HG03108 (cell line): ENCODE results near the gene ZNF8.
"Not testable (repeated sequence)": the region's sequence is repeated elsewhere in the genome, so short reads cannot be mapped to it uniquely, and the experiment has no call there.

Source experiments
- ATAC-seq: cut with Tn5 transposase; IDR thresholded peaks from one replicate; pipeline ENCODE4 v1.9.1; 2021; ENCODE audit warnings: moderate library complexity; ENCODE audit not compliant: unreplicated experiment

ZNF8 gene

DNA sequence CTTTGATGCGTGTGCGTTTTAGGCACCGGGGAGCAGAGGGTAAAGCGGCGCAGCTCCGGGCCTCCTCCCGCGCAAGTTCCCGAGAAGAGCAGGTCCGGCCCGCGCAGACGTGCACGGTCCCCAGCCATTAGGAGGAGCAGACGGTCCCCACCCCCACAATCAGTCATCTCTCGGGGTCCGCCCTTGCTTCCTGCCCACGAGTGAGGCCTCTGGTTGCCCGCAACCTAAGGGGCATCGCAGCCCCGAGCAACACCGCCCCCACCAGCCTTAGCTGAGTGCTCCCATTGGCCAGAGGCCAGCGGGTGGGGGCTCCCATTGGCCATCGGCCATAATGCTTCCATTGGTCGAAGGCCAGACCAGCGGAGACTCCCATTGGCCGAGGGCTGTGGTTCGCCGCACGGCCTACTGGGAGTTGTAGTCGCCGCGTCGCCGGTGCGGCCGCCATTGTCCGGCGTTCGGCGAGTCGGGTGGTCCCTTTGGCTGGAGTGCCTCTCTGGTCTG is at the start of gene ZNF8:
ZNF8 (plus strand) TSS at position 415 of the 501 bp plus-strand sequence. CDS start 127 bp downstream, outside the sequence.
- ATAC-seq: peak; percentile 97

DNA sequence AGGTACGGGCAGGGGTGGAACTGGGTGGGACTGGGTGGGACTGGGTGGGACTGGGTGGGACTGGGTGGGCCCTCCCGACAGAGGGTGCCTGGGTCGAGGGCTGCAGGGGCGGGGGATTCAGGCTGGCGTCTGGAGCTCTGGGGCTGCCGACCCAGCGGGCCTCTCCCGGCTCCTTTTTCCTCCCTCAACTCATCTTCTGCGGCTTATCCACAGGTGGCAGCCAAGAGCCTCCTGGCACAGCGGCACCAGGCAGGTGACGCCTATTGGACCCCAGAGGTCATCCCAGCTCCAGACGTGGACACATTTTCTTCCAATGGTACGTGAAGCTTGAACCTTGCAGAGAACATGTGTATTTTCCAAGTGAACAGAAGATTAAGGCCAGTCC is 49.5 kb upstream of the ZNF8 start:
- ATAC-seq: no peak

DNA sequence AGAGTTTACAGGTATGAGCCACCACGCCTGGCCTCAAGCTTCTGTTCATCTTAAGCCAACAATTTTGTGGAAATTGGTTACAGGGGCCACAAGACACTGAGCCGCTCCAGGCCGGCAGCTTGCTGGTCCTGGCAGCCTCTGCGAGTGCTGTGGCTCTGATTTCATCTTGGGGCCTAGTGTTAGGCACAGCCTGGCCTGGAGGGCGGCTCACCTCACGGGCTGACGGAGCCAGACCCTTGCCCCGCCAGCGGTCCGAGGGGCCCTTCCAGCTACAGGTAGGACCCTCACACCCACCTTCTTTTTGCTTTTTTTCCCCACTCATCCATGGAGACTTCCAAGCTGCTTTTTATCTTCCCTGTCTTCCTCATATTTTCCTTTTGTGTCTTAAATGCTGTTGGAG is 41.4 kb upstream of the ZNF8 start:
- no peak for ATAC-seq

DNA sequence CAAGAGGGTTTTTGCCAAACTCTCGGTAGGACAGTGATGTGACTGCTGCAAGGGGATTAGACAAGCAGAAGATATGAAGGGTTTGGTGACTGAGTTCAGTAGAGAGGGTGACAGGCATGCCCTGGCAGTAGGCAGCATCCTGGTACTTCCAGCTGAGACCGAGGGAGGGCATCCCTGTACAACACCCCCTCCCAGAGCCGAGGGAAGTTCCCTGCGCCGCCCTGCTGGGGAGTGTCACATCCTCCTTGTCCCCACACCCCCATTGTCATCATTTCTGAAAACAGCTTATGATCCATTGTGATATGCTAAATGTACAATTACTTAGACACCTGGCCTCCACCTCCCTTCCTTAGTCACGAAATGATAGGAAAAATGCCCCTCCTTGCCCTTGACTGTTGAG is 35.4 kb upstream of the ZNF8 start:
- no peak for ATAC-seq

DNA sequence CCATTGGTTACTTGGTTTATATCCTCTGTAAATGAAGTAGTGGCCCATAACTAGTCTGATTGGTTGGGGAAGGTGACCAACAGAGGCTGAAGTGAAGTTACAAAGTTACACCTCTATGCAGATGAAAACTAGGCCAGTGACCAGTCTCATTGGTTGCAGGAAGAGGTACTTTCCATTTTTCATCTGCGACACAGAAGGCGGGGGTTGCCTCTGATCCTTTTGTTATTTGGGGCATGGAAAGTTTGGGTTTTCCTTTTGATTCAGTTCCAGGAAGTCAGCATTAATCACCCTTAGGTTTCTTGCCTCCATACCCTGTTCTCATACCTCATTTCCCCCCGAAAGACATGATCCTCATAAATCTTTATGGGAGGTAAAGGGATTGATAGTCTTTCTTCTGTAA is 29.9 kb upstream of the ZNF8 start:
- ATAC-seq: no peak

DNA sequence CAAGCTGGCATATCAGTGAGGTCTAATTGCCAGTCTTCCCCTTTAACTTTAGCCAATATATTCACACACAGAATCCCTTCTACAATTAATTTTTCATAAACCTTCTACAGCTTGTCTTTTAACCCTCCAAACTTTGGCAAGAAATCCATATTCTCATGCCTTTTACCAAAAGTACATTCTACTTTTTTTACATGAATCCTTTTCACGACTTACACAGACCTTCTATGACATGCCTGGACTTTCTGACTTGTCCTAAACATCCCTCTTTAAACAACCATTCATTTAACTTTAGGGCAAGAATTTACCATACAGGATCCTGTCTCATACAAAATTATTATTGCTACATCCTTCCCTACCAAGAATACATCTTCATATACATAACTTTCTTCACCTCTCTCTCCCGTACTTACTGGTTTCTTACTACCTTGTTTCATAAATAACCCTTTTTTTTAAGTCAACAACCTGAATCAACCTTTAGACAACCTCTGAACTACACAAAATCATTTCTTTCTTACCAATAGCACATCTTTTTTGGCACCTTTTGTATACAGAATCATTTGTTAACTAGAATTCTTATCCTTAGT is 26.6 kb upstream of the ZNF8 start:
- no peak for ATAC-seq

DNA sequence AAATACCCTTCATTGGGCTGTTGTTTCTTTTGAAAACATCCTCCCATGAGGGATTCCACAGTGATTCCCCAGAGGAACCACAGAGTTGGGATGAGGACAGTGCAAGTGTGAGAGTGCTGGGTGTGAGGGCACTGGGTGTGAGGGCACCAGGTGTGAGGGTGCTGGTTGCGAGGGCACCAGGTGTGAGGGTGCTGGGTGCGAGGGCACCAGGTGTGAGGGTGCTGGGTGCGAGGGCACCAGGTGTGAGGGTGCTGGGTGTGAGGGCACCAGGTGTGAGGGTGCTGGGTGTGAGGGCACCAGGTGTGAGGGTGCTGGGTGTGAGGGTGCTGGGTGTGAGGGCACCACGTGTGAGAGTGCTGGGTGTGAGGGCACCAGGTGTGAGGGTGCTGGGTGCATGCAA is 20.5 kb upstream of the ZNF8 start:
- not testable (repeated sequence) for ATAC-seq

DNA sequence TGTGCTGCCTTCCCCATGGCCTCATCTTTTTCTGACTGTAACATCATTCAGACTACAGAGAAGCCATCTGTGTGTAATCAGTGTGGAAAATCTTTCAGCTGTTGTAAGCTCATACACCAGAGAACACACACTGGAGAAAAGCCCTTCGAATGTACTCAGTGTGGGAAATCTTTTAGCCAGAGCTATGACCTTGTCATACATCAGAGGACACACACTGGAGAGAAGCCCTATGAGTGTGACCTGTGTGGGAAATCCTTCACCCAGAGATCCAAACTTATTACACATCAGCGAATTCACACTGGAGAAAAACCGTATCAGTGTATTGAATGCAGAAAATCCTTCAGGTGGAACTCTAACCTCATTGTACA is 17.2 kb upstream of the ZNF8 start:
- no peak for ATAC-seq

DNA sequence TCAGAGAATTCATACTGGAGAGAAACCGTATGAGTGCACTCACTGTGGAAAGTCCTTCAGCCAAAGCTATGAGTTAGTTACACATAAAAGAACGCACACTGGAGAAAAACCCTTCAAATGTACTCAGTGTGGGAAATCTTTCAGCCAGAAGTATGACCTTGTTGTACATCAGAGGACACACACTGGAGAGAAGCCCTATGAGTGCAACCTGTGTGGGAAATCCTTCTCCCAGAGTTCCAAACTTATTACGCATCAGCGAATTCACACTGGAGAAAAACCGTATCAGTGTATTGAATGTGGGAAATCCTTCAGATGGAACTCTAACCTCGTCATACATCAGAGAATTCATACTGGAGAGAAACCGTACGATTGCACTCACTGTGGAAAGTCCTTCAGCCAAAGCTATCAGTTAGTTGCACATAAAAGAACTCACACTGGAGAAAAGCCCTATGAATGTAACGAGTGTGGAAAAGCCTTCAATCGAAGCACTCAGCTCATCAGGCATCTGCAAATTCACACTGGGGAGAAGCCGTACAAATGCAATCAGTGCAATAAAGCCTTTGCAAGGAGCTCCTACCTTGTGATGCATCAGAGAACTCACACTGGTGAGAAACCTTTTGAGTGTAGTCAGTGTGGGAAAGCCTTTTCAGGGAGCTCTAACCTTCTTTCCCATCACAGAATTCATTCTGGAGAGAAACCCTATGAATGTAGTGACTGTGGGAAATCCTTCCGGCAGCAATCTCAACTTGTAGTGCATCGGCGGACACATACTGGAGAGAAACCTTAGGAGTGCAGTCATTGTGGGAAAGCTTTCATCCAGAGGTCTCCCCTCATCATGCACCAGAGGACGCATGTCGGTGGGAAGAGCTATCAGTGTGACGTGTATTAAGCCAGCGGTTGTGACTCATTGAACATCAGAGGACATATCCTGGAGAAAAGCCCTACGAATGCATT is 16.5 kb upstream of the ZNF8 start:
- ATAC-seq: no peak

DNA sequence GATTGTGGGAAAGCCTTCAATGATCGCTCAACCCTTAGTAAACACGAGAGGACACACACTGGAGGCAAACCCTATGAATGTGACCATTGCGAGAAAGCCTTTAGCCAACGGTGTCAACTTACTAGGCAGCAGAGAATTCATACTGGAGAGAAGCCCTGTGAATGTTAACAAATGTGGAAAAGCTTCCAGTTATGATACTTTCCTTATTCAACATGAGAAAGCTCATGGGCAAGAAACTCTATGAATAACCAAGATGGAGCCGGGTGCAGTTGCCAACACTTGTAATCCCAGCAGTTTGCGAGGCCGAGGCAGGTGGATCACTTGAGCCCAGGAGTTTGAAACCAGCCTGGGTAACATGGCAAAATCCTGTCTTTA is 15.8 kb upstream of the ZNF8 start:
- ATAC-seq: no peak

DNA sequence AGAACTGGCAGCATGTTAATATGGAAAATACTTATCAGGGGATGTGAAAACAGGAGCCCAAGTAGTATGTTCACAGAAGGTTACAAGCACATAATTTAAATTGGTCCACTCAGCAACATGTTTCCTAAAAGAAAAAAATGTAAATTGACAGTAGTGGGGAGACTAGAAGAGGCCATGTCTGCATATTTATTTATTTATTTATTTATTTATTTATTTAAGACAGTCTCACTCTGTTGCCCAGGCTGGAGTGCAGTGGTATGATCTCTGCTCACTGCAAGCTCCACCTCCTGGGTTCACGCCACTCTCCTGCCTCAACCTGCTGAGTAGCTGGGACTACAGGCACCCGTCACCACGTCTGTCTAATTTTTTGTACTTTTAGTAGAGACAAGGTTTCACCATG is 13.7 kb upstream of the ZNF8 start:
- no peak for ATAC-seq

DNA sequence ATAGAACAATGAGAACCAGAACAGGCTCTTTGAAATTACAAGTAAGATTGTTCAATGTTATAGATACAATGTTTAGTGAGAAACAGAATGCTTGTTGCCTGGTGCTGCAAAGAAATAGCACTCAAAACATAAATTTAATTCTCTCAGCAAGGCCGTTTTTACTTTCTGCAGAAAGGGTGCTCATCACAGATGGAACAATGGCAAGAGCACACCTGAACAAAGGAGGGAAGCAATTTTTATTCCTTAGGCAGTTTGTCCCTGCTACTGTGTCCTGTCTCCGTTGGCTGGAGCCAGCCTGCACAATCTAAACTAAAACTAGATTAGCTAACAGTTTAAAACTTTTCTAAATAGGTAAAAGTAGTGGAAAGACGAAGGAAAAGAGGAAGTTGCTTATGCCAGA is 10.4 kb upstream of the ZNF8 start:
- ATAC-seq: no peak

DNA sequence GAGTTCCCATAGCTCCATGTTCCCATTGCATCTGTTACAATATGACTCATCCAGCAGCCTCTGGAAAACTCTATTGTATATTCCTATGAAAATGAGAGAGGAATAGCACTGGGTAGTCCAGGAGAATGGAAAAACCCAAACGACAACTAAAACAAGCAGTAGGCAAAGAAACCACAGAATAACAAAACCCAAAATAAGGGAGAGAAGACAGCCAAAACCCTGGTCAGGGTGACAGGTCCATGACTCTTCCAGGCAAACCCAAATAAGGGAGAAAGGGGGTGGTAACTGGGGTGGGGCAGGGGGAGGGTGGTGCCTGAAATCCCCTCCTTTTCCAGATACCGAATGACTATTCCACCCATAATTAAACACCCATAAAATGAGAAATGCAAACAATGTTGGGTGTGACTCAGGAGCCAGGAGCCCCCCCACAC is 4.0 kb upstream of the ZNF8 start:
- no peak for ATAC-seq

DNA sequence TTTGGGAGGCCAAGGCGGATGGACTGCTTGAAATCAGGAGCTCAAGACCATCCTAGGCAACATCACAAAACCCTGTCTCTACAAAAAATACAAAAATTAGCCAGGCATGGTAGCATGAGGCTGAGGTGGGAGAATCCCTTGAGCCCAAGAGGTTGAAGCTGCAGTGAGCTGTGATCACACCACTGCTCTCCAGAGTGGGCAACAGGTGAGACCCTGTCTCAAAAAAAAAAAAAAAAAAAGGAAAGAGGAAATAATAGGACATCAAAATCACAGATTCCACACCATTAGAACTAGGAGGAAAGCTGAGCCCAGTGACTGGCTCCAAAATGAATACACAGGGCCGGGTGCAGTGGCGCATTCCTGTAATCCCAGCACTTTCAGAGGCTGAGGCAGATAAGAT is 3.2 kb upstream of the ZNF8 start:
- ATAC-seq: no peak

DNA sequence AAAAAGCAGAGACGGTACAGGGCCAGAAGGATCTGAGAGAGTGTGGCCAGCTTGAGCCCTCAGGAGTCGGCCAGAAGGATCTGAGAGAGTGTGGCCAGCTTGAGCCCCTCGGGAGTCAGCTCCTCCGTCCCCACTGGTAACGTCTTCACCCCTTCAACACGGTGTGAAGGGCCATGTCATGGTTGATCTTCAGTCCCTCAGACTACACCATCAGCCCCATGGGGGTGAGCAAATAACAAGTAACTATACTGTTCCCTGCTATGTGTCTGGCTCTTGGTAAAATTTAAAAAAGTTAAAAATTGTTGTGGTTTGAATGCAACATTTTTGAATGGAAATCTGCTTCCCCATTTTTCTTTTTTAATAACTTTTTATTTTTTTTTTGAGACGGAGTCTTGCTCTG is 1.6 kb upstream of the ZNF8 start:
- no peak for ATAC-seq

DNA sequence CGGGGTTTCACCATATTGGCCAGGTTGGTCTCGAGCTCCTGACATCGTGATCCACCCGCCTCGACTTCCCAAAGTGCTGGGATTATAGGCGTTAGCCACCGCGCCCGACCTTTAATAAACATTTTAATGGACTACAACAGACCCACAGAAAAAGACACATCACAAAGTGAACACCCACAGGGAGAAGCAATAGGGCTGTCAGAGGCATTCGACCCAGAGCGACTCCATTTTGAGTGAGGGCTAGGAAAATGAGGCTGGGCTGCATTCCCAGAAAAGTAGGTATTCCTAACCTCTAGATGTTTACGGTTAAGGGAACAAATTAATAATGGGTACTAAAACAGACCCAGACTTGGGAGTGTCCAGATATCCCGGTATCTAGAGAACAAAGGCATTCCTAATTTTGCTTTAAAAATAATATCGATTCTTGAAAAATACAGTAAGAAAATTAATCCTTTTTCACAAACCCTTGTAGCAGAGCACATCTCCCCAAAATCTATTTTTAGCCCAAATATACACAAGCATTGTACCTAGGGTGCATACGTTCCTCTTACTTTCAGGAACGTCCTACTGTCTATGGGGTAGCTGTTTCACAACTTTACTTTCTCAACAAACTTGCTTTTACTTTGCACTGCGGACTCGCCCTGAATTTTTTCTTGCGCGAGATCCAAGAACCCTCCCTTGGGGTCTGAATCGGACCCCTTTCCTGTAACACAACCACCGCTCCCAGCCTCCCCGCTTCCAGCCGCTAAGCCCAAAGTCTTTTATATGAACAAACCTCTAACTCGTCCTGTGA is 811 bp upstream of the ZNF8 start:
- no peak for ATAC-seq

DNA sequence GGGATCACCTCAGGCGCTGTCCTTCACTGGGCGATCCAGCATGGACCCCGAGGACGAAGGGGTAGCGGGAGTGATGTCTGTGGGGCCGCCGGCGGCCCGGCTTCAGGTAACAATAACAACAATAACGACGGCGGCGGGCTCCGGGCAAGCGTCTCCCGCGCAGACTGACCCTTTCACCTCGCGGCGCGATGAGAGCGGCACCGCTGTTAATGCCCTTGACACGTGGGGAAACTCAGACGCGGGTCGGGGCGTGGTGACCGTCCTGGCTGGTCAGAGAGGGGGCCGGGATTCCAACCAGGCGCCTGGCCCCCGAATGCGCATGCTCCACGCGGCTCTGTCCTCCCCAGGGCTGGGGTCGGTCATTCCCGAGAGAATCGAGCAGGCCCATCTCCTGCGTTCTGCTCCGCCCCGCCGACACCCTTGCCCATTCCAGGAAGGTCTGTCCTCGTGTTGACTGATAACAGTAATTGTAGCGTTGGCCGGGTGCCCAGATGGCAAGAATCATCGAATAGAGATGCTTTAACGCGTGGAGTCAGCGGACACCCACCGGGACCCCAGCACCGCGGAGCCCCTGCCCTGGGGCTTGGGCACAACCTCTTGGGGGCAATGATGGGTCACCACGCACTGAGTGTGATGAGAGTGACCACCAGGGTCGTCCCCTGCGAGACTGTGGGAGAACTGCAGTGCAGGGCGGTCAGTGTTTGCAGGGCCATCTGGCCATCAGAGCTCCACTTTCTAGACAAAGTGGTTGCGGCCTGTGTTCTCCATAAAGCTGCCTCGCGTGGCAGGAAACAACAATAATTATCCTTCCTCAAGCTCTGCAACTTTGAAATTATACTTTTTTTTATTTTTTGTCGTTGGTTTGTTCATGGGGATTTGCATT is 528 bp downstream of the ZNF8 start:
- ATAC-seq: no peak

DNA sequence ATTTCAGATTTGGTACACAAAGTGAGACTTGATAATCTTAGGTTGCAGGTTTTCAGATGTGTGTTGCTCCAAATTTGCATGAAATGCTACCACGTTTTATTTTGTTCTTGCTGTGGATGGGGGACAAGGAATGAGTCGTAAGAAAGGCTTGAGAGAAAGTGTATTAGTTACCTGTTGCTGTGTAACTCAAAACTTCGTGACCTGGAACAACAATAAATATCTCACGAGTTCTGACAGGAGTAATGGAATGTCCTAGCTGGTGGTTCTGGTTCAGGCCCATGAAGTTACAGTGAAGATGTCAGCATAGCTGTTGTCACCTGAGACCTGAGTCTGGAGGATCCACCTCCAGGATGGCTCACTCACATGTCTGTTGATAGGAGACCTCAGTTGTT is 1.2 kb downstream of the ZNF8 start:
- ATAC-seq: no peak

DNA sequence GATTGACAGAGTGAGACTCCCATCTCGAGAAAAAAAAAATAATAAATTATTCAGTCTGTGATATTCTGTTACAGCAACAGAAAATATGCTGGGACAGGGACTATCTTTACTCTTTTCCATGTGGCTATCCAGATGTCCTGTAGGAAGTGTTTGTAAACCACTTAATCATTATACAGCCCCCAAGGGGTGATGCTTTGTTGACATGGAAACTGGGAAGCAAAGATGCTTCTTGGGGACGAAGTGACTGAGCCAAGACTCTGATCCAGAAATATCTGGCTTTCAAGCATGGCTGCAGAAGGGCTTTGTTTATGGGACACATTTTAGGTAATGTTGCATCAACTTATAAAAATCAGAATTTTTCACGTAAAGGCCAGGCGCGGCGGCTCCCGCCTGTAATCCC is 5.4 kb downstream of the ZNF8 start:
- ATAC-seq: no peak

DNA sequence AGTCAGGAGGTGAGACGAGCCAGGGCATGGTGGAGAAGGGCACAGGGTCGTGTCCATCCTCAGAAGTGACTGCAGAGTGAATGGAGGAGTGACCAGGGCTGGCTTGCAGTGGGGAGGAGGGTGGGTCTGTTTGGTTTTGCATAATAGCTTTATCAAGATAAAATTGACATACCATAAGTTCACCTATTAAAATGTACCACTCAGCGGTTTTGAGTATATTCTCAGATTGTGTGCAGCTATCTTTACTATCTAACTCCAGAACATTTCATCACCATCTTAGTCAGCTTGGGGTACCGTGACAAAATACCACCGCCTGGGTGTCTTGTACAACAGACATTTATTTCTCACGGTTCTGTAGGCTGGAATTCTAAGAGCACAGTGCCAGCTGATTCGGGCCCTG is 13.2 kb downstream of the ZNF8 start:
- no peak for ATAC-seq
